GM10266 (cell line): ENCODE measurements around the gene CIC.
A peak's percentile ranks its signal among the peaks of the same experiment; 100 is the strongest.

ENCODE experiments used
- DNase-seq: peaks from one replicate; pipeline ENCODE4 v3.0.0; 2012; ENCODE audit errors: extremely low spot score
- TF ChIP-seq, protein P1 (sequence below): IDR thresholded peaks from 2 replicates; pipeline ENCODE4 v1.5.1; 2012; ENCODE audit warnings: mild to moderate bottlenecking, low read depth; ENCODE audit not compliant: control insufficient read depth, insufficient read depth; ENCODE audit errors: missing control alignments

Gene CIC

GRCh38 chr19:42290136-42290522, 21.1 kb downstream of the CIC start:
- DNase-seq = no peak
- TF ChIP-seq, protein P1, sequence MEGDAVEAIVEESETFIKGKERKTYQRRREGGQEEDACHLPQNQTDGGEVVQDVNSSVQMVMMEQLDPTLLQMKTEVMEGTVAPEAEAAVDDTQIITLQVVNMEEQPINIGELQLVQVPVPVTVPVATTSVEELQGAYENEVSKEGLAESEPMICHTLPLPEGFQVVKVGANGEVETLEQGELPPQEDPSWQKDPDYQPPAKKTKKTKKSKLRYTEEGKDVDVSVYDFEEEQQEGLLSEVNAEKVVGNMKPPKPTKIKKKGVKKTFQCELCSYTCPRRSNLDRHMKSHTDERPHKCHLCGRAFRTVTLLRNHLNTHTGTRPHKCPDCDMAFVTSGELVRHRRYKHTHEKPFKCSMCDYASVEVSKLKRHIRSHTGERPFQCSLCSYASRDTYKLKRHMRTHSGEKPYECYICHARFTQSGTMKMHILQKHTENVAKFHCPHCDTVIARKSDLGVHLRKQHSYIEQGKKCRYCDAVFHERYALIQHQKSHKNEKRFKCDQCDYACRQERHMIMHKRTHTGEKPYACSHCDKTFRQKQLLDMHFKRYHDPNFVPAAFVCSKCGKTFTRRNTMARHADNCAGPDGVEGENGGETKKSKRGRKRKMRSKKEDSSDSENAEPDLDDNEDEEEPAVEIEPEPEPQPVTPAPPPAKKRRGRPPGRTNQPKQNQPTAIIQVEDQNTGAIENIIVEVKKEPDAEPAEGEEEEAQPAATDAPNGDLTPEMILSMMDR = no peak

- TF ChIP-seq, protein P1 = peak; percentile 44
- no peak for DNase-seq
These were observed 21.7 kb downstream of the CIC start for GRCh38 chr19:42290523-42291434.

GRCh38 chr19:42291435-42291810, 22.4 kb downstream of the CIC start:
- no peak for DNase-seq
- TF ChIP-seq, protein P1 = no peak

DNA sequence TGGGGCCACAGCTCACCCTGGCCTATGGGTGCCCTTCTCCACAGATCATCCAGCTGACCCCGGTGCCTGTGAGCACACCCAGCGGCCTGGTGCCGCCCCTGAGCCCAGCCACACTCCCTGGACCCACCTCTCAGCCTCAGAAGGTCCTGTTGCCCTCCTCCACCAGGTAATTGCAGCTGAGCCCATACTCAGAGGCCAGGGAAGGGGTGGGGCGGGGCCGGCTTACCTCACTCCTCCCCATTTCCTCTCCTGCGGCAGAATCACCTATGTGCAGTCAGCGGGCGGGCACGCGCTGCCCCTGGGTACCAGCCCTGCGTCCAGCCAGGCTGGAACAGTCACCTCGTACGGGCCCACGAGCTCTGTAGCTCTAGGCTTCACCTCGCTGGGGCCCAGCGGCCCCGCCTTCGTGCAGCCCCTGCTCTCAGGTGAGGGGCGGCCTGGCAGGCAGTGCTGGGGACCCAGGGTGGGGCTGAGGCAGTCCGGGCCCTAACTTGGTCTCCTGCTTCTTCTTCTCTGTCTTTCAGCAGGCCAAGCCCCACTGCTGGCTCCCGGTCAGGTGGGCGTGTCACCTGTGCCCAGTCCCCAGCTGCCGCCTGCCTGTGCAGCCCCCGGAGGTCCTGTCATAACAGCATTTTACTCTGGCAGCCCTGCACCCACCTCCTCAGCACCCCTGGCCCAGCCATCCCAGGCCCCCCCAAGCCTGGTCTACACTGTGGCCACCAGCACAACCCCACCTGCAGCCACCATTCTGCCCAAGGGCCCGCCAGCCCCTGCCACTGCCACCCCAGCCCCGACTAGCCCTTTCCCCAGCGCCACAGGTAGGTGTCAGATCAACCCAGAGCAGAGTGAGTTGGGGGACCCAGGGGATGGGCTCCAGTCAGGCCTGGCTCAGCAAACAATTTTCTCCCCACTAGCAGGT, 23.2 kb downstream of the CIC start:
- TF ChIP-seq, protein P1 = no peak
- DNase-seq = no peak

GRCh38 chr19:42292963-42293362, 23.9 kb downstream of the CIC start:
- TF ChIP-seq, protein P1 = no peak

GRCh38 chr19:42293540-42293939, 24.5 kb downstream of the CIC start:
- no peak for DNase-seq
- TF ChIP-seq, protein P1 = no peak

More at GRCh38 chr19:42292963-42293362, 23.9 kb downstream of the CIC start:
- no peak for DNase-seq
